Upper lobe of right lung (tissue), 1 donor: ENCODE measurements around the gene DOCK2. TPM values are rescaled to one million over a fixed set of nuclear protein-coding genes. Genes with fewer than 3 reads are reported as not detected.

Experiments used
- ATAC-seq: fragments of 200-7000 bp; cut with Tn5 transposase; one replicate; pipeline ENCODE4 v1.9.1; 2020; ENCODE audit warnings: mild to moderate bottlenecking, moderate library complexity
- DNase-seq: peaks from one replicate; pipeline ENCODE4 v3.0.0-alpha.2; 2020
- H3K27ac ChIP-seq: fragments of 200-600 bp; one replicate; pipeline ENCODE4 v1.8.0; 2022
- H3K27me3 ChIP-seq: fragments of 200-600 bp; one replicate; pipeline ENCODE4 v1.8.0; 2022; ENCODE audit warnings: mild to moderate bottlenecking
- H3K36me3 ChIP-seq: fragments of 200-600 bp; one replicate; pipeline ENCODE4 v1.8.0; 2022
- H3K4me1 ChIP-seq: fragments of 200-600 bp; one replicate; pipeline ENCODE4 v1.8.0; 2022
- H3K4me3 ChIP-seq: fragments of 200-600 bp; one replicate; pipeline ENCODE4 v1.8.0; 2022; ENCODE audit warnings: mild to moderate bottlenecking
- H3K9me3 ChIP-seq: fragments of 200-600 bp; one replicate; pipeline ENCODE4 v1.8.0; 2022
- CTCF ChIP-seq: fragments of 200-600 bp; IDR thresholded peaks from one replicate; pipeline ENCODE4 v1.8.0; 2022; ENCODE audit warnings: antibody characterized with exemption
- intact Hi-C: fragments of 100-400 bp; cut with DNase I; formaldehyde crosslinking; loops from one replicate; pipeline ENCODE4 v1.11.0; 2022
- total RNA-seq: library from RNA; stranded (reverse); fragmentation: NEBNext Ultra II Directional; extraction: Animal tissue kit (Norgen Biotek cat#: 25700); gene quantifications from one replicate; pipeline ENCODE4 v1.2.1, GENCODE V29; 2021
- donor health status: DM: no; HTN: yes; CAD: no; lungs with severe emphysema.

DOCK2 gene
- total RNA-seq, 1 donor from 2014 or later = 65.4 TPM

GRCh38 chr5:169697511-169697890 is 60.4 kb downstream of the DOCK2 start:
- H3K36me3 ChIP-seq = peaks cover 37% of the 10 kb centered on the region
- no peak overlapping the region for H3K4me3 ChIP-seq
- no peak for ATAC-seq
- no peaks in the 10 kb centered on the region for H3K27me3 ChIP-seq
- no peaks in the 10 kb centered on the region for H3K9me3 ChIP-seq
- DNase-seq = no peak
- intact Hi-C loops = no loop called here
- TF ChIP-seq CTCF = no peak
- H3K27ac ChIP-seq = no peak overlapping the region
- no peaks in the 10 kb centered on the region for H3K4me1 ChIP-seq

GRCh38 chr5:169697976-169698375 is 60.9 kb downstream of the DOCK2 start:
- Histone ChIP-seq H3K4me3 (no peak overlapping the region), H3K36me3 (peaks cover 41% of the 10 kb centered on the region), H3K27ac (no peak overlapping the region), H3K9me3 (no peaks in the 10 kb centered on the region), H3K4me1 (no peaks in the 10 kb centered on the region), H3K27me3 (no peaks in the 10 kb centered on the region)
- TF ChIP-seq CTCF = no peak
- no peak for ATAC-seq
- DNase-seq = no peak
- intact Hi-C loops = no loop called here

GRCh38 chr5:169700611-169701010 is 63.5 kb downstream of the DOCK2 start:
- no peak for ATAC-seq
- no peak for TF ChIP-seq CTCF
- no peaks in the 10 kb centered on the region for H3K27me3 ChIP-seq
- H3K27ac ChIP-seq = no peak overlapping the region
- intact Hi-C loops = loop anchor here (10.0 kb wide), 1 partner anchor 284 kb away; the partner anchor contains the start of gene INSYN2B
- H3K36me3 ChIP-seq = peaks cover 42% of the 10 kb centered on the region
- no peak for DNase-seq
- no peak overlapping the region for H3K4me3 ChIP-seq
- no peaks in the 10 kb centered on the region for H3K4me1 ChIP-seq
- H3K9me3 ChIP-seq = no peaks in the 10 kb centered on the region

GRCh38 chr5:169701910-169702451 is 64.9 kb downstream of the DOCK2 start:
- intact Hi-C loops = loop anchor here (10.0 kb wide), 1 partner anchor 283 kb away; the partner anchor contains the start of gene INSYN2B
- Histone ChIP-seq H3K27ac (no peak overlapping the region), H3K9me3 (no peaks in the 10 kb centered on the region), H3K4me3 (no peak overlapping the region), H3K36me3 (peaks cover 29% of the 10 kb centered on the region), H3K4me1 (no peaks in the 10 kb centered on the region), H3K27me3 (no peaks in the 10 kb centered on the region)
- DNase-seq (no peak), ATAC-seq (no peak)
- TF ChIP-seq CTCF = peak; percentile 39

GRCh38 chr5:169702693-169703481 is 65.8 kb downstream of the DOCK2 start:
- H3K36me3 ChIP-seq = peaks cover 29% of the 10 kb centered on the region
- no peaks in the 10 kb centered on the region for H3K9me3 ChIP-seq
- no peak overlapping the region for H3K4me3 ChIP-seq
- intact Hi-C loops = loop anchor here (10.0 kb wide), 1 partner anchor 282 kb away; the partner anchor contains the start of gene INSYN2B
- TF ChIP-seq CTCF = no peak
- ATAC-seq = no peak
- no peak overlapping the region for H3K27ac ChIP-seq
- H3K4me1 ChIP-seq = no peaks in the 10 kb centered on the region
- no peaks in the 10 kb centered on the region for H3K27me3 ChIP-seq
- DNase-seq = no peak
